Thymus (tissue), 11 donors: Measurements from ENCODE around the gene KDM4F. TPM values are rescaled to one million over a fixed set of nuclear protein-coding genes. Genes with fewer than 3 reads are reported as not detected.

ENCODE experiments used
- DNase-seq, 9 donors: peaks; one replicate each; pipeline ENCODE4 v3.0.0-alpha.2; 2013; ENCODE audit warnings: low spot score in 9 of 9, low read depth in 6 of 9, missing footprints in 1 of 9
- H3K27ac ChIP-seq, 2 donors: one replicate each; pipeline ENCODE4 v1.5.1; 2013; ENCODE audit warnings: control low read depth in 1 of 2, low read depth in 1 of 2, low read length in 1 of 2, mild to moderate bottlenecking in 1 of 2, moderate library complexity in 1 of 2
- H3K27me3 ChIP-seq, 2 donors: one replicate each; pipeline ENCODE4 v1.5.1; 2013; ENCODE audit warnings: low read length in 1 of 2; ENCODE audit not compliant: control insufficient read depth in 2 of 2, insufficient read depth in 1 of 2
- H3K36me3 ChIP-seq, 2 donors: one replicate each; pipeline ENCODE4 v1.5.1; 2013; ENCODE audit warnings: low read length in 1 of 2, mild to moderate bottlenecking in 1 of 2, moderate library complexity in 1 of 2; ENCODE audit not compliant: control insufficient read depth in 2 of 2, insufficient read depth in 2 of 2
- H3K4me1 ChIP-seq, 2 donors: one replicate each; pipeline ENCODE4 v1.5.1; 2013; ENCODE audit warnings: low read length in 2 of 2; ENCODE audit not compliant: control insufficient read depth in 2 of 2, insufficient read depth in 2 of 2
- H3K4me3 ChIP-seq, 2 donors: one replicate each; pipeline ENCODE4 v1.5.1; 2013; ENCODE audit warnings: low read length in 2 of 2, control low read depth in 1 of 2, mild to moderate bottlenecking in 1 of 2
- H3K9me3 ChIP-seq, 2 donors: one replicate each; pipeline ENCODE4 v1.5.1; 2013; ENCODE audit warnings: low read length in 1 of 2, mild to moderate bottlenecking in 1 of 2; ENCODE audit not compliant: control insufficient read depth in 2 of 2, insufficient read depth in 1 of 2
- WGBS: extraction: QIAGEN DNeasy Blood & Tissue Kit; methylation state at CpG from one replicate; pipeline ENCODE4 v1.1.7; 2013; 5-methylcytosine and 5-hydroxymethylcytosine counted together
- polyA plus RNA-seq: library from polyadenylated mRNA; stranded (reverse); fragments of 200-250 nt; gene quantifications from one replicate; pipeline ENCODE4 v1.2.3, GENCODE V29; 2013
- total RNA-seq: library from RNA; stranded (reverse); fragments of 120-200 nt; gene quantifications from one replicate; pipeline ENCODE4 v1.2.4, GENCODE V29; 2013
- donor health status: healthy.

Gene KDM4F
- total and polyA plus RNA-seq, 2 donors, result not detected

DNA sequence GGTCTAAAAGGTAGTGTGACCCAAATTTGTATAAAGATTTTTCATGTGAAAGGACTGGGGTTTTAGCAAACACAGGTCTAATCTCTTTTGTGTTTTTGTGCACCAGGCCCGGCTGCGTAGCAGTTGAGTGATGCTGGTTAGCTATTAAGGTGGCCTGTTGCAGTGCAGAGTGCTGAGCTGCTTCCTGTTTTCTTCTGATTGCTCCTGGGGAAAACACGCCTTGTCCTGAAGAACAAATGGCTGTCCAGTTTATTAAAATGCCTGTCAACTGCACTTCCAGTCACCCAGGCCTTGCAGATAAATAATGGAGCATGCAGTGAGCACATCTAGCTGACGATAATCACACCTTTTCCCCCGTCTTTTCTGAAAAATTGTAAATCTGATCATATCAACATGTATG is 19.3 kb downstream of the KDM4F start:
- DNase-seq, result peak; percentile 61 to 91 (median 78)
- Histone ChIP-seq H3K27me3 (no peaks in the 10 kb centered on the region), H3K9me3 (no peaks in the 10 kb centered on the region), H3K27ac (peak overlapping the region; percentile 83 to 92), H3K36me3 (no peaks in the 10 kb centered on the region), H3K4me3 (peak overlapping the region; percentile 71 to 82), H3K4me1 (peaks cover 4 to 5% of the 10 kb centered on the region in 2 donors)
- WGBS, result 3% methylated on average over 5 of the region's 5 CpGs

DNA sequence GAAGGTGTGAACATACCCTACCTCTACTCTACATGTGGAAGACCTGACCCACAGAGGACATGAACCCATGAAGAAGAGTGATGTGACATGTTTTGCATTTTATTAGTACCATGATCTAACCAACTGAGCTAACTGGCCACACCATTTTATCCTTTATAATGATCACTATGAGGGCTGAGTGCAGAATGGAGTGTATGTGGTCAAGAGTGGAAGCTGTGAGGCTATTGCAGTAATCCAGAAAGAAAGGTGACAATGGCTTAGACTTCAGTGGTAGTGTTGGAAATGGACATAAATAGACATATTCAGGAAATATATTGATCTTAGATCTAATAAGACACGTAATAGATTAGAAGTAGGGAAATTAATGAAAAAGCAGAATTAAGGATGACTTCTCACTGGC is 21.2 kb downstream of the KDM4F start:
- no peak overlapping the region for H3K4me3 ChIP-seq
- H3K4me1 ChIP-seq, result peaks cover 4 to 5% of the 10 kb centered on the region in 2 donors
- DNase-seq, result no peak
- WGBS, result 99% methylated on average over 1 of the region's 1 CpG
- H3K27ac ChIP-seq, result no peak overlapping the region
- no peaks in the 10 kb centered on the region for H3K27me3 ChIP-seq
- H3K36me3 ChIP-seq, result no peaks in the 10 kb centered on the region
- no peaks in the 10 kb centered on the region for H3K9me3 ChIP-seq

- Histone ChIP-seq H3K27me3 (no peaks in the 10 kb centered on the region), H3K27ac (no peak overlapping the region), H3K36me3 (no peaks in the 10 kb centered on the region), H3K9me3 (no peaks in the 10 kb centered on the region), H3K4me3 (no peak overlapping the region), H3K4me1 (peaks cover 5 to 13% of the 10 kb centered on the region in 2 donors)
- DNase-seq, result no peak
These were observed 23.7 kb downstream of the KDM4F start for GRCh38 chr11:95072948-95073347.

GRCh38 chr11:95074792-95075563 is 25.8 kb downstream of the KDM4F start:
- no peak for DNase-seq
- peaks cover 0 to 10% of the 10 kb centered on the region in 2 donors for H3K4me1 ChIP-seq
- H3K36me3 ChIP-seq, result no peaks in the 10 kb centered on the region
- no peaks in the 10 kb centered on the region for H3K9me3 ChIP-seq
- H3K27ac ChIP-seq, result no peak overlapping the region
- H3K4me3 ChIP-seq, result no peak overlapping the region
- no peaks in the 10 kb centered on the region for H3K27me3 ChIP-seq
- 76% methylated on average over 8 of the region's 8 CpGs for WGBS

DNA sequence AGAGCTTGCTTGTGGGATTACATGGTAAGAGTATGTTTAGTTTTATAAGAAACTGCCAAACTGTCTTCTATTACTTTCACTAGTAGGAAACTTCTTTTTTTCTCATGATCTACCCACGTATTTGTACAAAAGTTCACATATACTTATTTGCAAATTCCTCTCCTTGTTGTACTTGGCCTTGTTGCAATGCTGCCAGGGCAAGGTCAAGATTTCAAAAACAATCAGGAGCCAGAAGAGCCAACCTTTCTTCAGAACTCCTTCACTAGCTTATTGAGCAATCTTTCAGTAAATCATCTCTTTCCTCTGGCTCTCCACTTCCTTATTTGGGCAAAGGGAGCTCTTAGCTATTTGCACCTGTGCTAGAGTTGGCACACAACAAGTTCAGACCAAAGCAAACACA is 27.2 kb downstream of the KDM4F start:
- Histone ChIP-seq H3K36me3 (no peaks in the 10 kb centered on the region), H3K4me3 (no peak overlapping the region), H3K27me3 (no peaks in the 10 kb centered on the region), H3K27ac (peak overlapping the region in 1 of 2 donors; percentile 7), H3K4me1 (peaks cover 3 to 16% of the 10 kb centered on the region in 2 donors), H3K9me3 (no peaks in the 10 kb centered on the region)
- peak in 2 of 9 donors; percentile 25 to 59 for DNase-seq
- WGBS, result 22% methylated on average over 1 of the region's 1 CpG

- H3K4me1 ChIP-seq, result peaks cover 8 to 22% of the 10 kb centered on the region in 2 donors
- H3K27ac ChIP-seq, result peak overlapping the region in 1 of 2 donors; percentile 7
- peak in 1 of 9 donors; percentile 34 for DNase-seq
- H3K27me3 ChIP-seq, result no peaks in the 10 kb centered on the region
- H3K4me3 ChIP-seq, result no peak overlapping the region
- no peaks in the 10 kb centered on the region for H3K9me3 ChIP-seq
- H3K36me3 ChIP-seq, result no peaks in the 10 kb centered on the region
These were observed 27.8 kb downstream of the KDM4F start for GRCh38 chr11:95076981-95077380.

- Histone ChIP-seq H3K36me3 (no peaks in the 10 kb centered on the region), H3K27ac (no peak overlapping the region), H3K9me3 (no peaks in the 10 kb centered on the region), H3K4me3 (no peak overlapping the region), H3K4me1 (peaks cover 8 to 26% of the 10 kb centered on the region in 2 donors), H3K27me3 (no peaks in the 10 kb centered on the region)
- WGBS, result 99% methylated on average over 1 of the region's 1 CpG
- DNase-seq, result no peak
These were observed 29.3 kb downstream of the KDM4F start for GRCh38 chr11:95078526-95078925.

DNA sequence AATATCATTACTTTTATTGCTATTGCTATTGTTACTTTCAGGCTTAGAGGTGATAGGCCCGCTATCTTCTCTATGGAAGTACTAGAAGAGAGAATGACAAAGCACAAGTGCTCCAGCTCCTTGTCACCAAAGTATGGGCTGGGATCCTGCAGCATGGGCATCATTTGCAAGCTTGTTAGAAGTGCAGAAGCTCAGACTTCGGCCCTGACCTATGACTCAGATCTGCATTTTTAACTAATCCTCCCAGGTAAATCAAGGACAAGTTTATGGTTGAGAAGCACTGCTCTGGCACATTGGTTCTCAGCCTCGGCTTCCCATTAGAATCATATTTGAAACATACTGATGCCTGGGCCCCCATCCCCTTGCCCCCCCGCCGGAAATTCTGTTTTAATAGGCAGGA is 31.8 kb downstream of the KDM4F start:
- 85% methylated on average over 5 of the region's 5 CpGs for WGBS
- peak overlapping the region in 1 of 2 donors; percentile 39 for H3K27ac ChIP-seq
- no peak for DNase-seq
- H3K9me3 ChIP-seq, result no peaks in the 10 kb centered on the region
- H3K36me3 ChIP-seq, result no peaks in the 10 kb centered on the region
- H3K4me3 ChIP-seq, result no peak overlapping the region
- no peaks in the 10 kb centered on the region for H3K27me3 ChIP-seq
- peaks cover 8 to 26% of the 10 kb centered on the region in 2 donors for H3K4me1 ChIP-seq

DNA sequence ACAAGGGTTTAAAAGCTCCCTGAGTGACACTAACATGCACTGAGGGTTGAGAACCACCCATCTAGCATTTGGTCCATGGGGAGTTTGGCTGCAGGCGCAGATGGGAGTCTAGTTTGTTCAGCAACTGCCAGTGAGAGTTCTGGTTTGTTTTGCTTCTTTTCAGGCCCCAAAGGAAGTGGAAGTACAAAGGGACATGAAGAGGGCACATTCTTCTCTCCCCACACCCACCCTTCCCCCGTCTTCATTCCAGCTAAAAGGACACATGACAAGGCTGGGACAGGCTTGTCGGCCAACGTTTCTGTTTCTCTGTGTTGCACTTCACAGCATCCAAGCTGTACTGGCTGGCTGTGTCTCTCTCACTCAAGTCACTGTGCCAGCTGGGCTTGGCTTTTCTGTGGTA is 32.2 kb downstream of the KDM4F start:
- WGBS, result 69% methylated on average over 4 of the region's 4 CpGs
- DNase-seq, result peak in 3 of 9 donors; percentile 20 to 59 (median 22)

More for the DNA sequence above, 32.2 kb downstream of the KDM4F start:
- Histone ChIP-seq H3K27me3 (no peaks in the 10 kb centered on the region), H3K36me3 (no peaks in the 10 kb centered on the region), H3K4me3 (no peak overlapping the region), H3K27ac (peak overlapping the region in 1 of 2 donors; percentile 39), H3K4me1 (peaks cover 8 to 25% of the 10 kb centered on the region in 2 donors), H3K9me3 (no peaks in the 10 kb centered on the region)
